ENCODE results near the gene FNDC3A. TPM values are rescaled to one million over a fixed set of nuclear protein-coding genes. Genes with fewer than 3 reads are reported as not detected.

FNDC3A gene
- total and polyA plus RNA-seq, 9 of the 15 experiments (the other 6 are each of a cell fraction or from before 2014, with no cell fraction given) = 4.1 to 22.0 (median 13.5) TPM

DNA sequence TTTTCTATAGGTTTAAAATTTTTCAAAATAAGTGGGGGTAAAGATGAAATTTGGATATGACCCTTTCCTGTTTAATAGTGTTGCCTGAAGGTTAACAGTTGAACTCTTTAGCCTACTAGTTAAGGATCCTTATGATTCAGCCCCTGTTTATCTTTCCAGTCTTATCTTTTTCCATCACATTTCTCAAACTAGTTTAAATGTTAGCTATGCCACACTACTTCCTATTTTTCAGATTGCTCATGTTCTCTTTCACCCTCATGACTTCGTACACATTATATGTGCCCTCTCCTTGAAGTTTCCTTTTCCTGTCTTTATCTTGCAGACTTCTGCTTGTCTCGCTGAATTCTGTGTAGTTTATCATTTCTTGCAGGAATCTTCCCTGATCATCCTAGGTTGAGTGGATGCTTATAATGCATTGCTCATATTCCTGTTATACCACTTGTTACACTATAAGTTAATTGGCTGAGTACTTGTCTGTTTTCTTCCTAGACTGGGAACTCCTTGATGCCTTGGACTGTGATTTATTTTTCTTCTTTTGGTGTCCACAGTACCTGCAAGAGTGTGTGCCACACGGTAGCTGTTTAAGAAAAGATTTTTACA lies 86.7 kb downstream of the FNDC3A start (continued):
- TF ChIP-seq, protein P1, sequence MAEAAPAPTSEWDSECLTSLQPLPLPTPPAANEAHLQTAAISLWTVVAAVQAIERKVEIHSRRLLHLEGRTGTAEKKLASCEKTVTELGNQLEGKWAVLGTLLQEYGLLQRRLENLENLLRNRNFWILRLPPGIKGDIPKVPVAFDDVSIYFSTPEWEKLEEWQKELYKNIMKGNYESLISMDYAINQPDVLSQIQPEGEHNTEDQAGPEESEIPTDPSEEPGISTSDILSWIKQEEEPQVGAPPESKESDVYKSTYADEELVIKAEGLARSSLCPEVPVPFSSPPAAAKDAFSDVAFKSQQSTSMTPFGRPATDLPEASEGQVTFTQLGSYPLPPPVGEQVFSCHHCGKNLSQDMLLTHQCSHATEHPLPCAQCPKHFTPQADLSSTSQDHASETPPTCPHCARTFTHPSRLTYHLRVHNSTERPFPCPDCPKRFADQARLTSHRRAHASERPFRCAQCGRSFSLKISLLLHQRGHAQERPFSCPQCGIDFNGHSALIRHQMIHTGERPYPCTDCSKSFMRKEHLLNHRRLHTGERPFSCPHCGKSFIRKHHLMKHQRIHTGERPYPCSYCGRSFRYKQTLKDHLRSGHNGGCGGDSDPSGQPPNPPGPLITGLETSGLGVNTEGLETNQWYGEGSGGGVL (CRISPR knock-in tag; IDR thresholded peaks at IDR 0.05) = no peak
- TF ChIP-seq, protein P2, sequence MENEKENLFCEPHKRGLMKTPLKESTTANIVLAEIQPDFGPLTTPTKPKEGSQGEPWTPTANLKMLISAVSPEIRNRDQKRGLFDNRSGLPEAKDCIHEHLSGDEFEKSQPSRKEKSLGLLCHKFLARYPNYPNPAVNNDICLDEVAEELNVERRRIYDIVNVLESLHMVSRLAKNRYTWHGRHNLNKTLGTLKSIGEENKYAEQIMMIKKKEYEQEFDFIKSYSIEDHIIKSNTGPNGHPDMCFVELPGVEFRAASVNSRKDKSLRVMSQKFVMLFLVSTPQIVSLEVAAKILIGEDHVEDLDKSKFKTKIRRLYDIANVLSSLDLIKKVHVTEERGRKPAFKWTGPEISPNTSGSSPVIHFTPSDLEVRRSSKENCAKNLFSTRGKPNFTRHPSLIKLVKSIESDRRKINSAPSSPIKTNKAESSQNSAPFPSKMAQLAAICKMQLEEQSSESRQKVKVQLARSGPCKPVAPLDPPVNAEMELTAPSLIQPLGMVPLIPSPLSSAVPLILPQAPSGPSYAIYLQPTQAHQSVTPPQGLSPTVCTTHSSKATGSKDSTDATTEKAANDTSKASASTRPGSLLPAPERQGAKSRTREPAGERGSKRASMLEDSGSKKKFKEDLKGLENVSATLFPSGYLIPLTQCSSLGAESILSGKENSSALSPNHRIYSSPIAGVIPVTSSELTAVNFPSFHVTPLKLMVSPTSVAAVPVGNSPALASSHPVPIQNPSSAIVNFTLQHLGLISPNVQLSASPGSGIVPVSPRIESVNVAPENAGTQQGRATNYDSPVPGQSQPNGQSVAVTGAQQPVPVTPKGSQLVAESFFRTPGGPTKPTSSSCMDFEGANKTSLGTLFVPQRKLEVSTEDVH (IDR thresholded peaks at IDR 0.05; ENCODE audit: low read depth, partially characterized antibody) = no peak
- TF ChIP-seq RNF2 (IDR thresholded peaks at IDR 0.05) (no peak), CBFA2T3 (IDR thresholded peaks at IDR 0.05) (peak; percentile 79), NCOA6 (IDR thresholded peaks at IDR 0.05) (no peak), ZNF79 (CRISPR knock-in tag; IDR thresholded peaks at IDR 0.05; ENCODE audit: low read depth) (no peak)
- TF ChIP-seq, protein P3, sequence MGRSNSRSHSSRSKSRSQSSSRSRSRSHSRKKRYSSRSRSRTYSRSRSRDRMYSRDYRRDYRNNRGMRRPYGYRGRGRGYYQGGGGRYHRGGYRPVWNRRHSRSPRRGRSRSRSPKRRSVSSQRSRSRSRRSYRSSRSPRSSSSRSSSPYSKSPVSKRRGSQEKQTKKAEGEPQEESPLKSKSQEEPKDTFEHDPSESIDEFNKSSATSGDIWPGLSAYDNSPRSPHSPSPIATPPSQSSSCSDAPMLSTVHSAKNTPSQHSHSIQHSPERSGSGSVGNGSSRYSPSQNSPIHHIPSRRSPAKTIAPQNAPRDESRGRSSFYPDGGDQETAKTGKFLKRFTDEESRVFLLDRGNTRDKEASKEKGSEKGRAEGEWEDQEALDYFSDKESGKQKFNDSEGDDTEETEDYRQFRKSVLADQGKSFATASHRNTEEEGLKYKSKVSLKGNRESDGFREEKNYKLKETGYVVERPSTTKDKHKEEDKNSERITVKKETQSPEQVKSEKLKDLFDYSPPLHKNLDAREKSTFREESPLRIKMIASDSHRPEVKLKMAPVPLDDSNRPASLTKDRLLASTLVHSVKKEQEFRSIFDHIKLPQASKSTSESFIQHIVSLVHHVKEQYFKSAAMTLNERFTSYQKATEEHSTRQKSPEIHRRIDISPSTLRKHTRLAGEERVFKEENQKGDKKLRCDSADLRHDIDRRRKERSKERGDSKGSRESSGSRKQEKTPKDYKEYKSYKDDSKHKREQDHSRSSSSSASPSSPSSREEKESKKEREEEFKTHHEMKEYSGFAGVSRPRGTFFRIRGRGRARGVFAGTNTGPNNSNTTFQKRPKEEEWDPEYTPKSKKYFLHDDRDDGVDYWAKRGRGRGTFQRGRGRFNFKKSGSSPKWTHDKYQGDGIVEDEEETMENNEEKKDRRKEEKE (IDR thresholded peaks at IDR 0.05; ENCODE audit: borderline replicate concordance in 1 of 2, control insufficient read depth in 1 of 2, low read depth in 2 of 2, low read length in 1 of 2) = no peak
- TF ChIP-seq, protein P4, sequence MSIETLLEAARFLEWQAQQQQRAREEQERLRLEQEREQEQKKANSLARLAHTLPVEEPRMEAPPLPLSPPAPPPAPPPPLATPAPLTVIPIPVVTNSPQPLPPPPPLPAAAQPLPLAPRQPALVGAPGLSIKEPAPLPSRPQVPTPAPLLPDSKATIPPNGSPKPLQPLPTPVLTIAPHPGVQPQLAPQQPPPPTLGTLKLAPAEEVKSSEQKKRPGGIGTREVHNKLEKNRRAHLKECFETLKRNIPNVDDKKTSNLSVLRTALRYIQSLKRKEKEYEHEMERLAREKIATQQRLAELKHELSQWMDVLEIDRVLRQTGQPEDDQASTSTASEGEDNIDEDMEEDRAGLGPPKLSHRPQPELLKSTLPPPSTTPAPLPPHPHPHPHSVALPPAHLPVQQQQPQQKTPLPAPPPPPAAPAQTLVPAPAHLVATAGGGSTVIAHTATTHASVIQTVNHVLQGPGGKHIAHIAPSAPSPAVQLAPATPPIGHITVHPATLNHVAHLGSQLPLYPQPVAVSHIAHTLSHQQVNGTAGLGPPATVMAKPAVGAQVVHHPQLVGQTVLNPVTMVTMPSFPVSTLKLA (conservative IDR thresholded peaks at IDR 0.05) = 0 out of 4 replicates have a peak, but pooled peaks of 1 of the 2 experiments have one; percentile 20
